H9 (cell line): ENCODE measurements around the gene CRHR2. TPM values are rescaled to one million over a fixed set of nuclear protein-coding genes. Genes with fewer than 3 reads are reported as not detected.
A peak's percentile ranks its signal among the peaks of the same experiment; 100 is the strongest.

Source experiments
- DNase-seq: peaks from one replicate; pipeline ENCODE4 v3.0.0-alpha.2; 2017
- H2AFZ ChIP-seq: one replicate; pipeline ENCODE4 v1.6.1; 2013; ENCODE audit warnings: mild to moderate bottlenecking, low read length, control low read depth, moderate library complexity
- H2AK5ac ChIP-seq: 2 replicates; pipeline ENCODE4 v1.6.1; 2013; ENCODE audit warnings: low read length, control low read depth, mixed read lengths; ENCODE audit not compliant: insufficient read length
- H2BK120ac ChIP-seq: one replicate; pipeline ENCODE4 v1.6.1; 2013; ENCODE audit warnings: low read depth, mild to moderate bottlenecking, low read length, control low read depth, inconsistent platforms; ENCODE audit not compliant: poor library complexity, severe bottlenecking
- H2BK12ac ChIP-seq: 2 replicates; pipeline ENCODE4 v1.6.1; 2013; ENCODE audit warnings: low read length, control low read depth, mixed read lengths, low read depth; ENCODE audit not compliant: insufficient read length
- H2BK15ac ChIP-seq: 2 replicates; pipeline ENCODE4 v1.6.1; 2013; ENCODE audit warnings: low read depth, low read length, control low read depth
- H2BK20ac ChIP-seq: one replicate; pipeline ENCODE4 v1.6.1; 2013; ENCODE audit warnings: low read depth, mild to moderate bottlenecking, low read length, control low read depth, inconsistent platforms; ENCODE audit not compliant: poor library complexity, severe bottlenecking
- H2BK5ac ChIP-seq: 2 replicates; pipeline ENCODE4 v1.6.1; 2013; ENCODE audit warnings: low read length, control low read depth, mixed read lengths; ENCODE audit not compliant: insufficient read length
- H3K14ac ChIP-seq: 2 replicates; pipeline ENCODE4 v1.6.1; 2013; ENCODE audit warnings: low read length, control low read depth; ENCODE audit not compliant: insufficient read depth
- H3K18ac ChIP-seq: 2 replicates; pipeline ENCODE4 v1.6.1; 2013; ENCODE audit warnings: low read depth, mild to moderate bottlenecking, mixed read lengths, low read length, control low read depth; ENCODE audit not compliant: insufficient read length
- H3K23ac ChIP-seq: 2 replicates; pipeline ENCODE4 v1.6.1; 2013; ENCODE audit warnings: low read length, control low read depth, mixed read lengths, low read depth; ENCODE audit not compliant: insufficient read length
- H3K23me2 ChIP-seq: 2 replicates; pipeline ENCODE4 v1.6.1; 2013; ENCODE audit warnings: low read depth, mild to moderate bottlenecking, mixed read lengths, low read length, control low read depth; ENCODE audit not compliant: insufficient read length, poor library complexity, severe bottlenecking
- H3K27ac ChIP-seq: 2 replicates; pipeline ENCODE4 v1.5.1; 2013; ENCODE audit warnings: low read length, control low read depth, mixed read lengths, low read depth; ENCODE audit not compliant: insufficient read length
- H3K27me3 ChIP-seq: 2 replicates; pipeline ENCODE4 v1.6.1; 2013; ENCODE audit warnings: low read length, control low read depth, inconsistent platforms; ENCODE audit not compliant: insufficient read depth
- H3K4ac ChIP-seq: 2 replicates; pipeline ENCODE4 v1.6.1; 2013; ENCODE audit warnings: low read depth, mild to moderate bottlenecking, control low read depth, inconsistent platforms, low read length, moderate library complexity
- H3K4me1 ChIP-seq: 2 replicates; pipeline ENCODE4 v1.6.1; 2013; ENCODE audit warnings: low read length, control low read depth, inconsistent platforms; ENCODE audit not compliant: insufficient read depth
- H3K4me2 ChIP-seq: 2 replicates; pipeline ENCODE4 v1.6.1; 2013; ENCODE audit warnings: low read length, control low read depth, mixed read lengths; ENCODE audit not compliant: insufficient read length, insufficient read depth
- H3K56ac ChIP-seq: 2 replicates; pipeline ENCODE4 v1.6.1; 2013; ENCODE audit warnings: low read depth, mild to moderate bottlenecking, mixed read lengths, low read length, control low read depth; ENCODE audit not compliant: insufficient read length
- H3K79me1 ChIP-seq: 2 replicates; pipeline ENCODE4 v1.6.1; 2013; ENCODE audit warnings: low read depth, mild to moderate bottlenecking, moderate library complexity, low read length, control low read depth, inconsistent platforms; ENCODE audit not compliant: insufficient read depth, poor library complexity, severe bottlenecking
- H3K79me2 ChIP-seq: 2 replicates; pipeline ENCODE4 v1.6.1; 2013; ENCODE audit warnings: low read length, control low read depth, inconsistent platforms; ENCODE audit not compliant: insufficient read depth
- H3K9ac ChIP-seq: 2 replicates; pipeline ENCODE4 v1.6.1; 2013; ENCODE audit warnings: low read length, control low read depth, mixed read lengths; ENCODE audit not compliant: insufficient read length; ENCODE audit errors: extremely low read depth
- H3K9me3 ChIP-seq: one replicate; pipeline ENCODE4 v1.6.1; 2013; ENCODE audit warnings: low read depth, low read length, inconsistent platforms; ENCODE audit not compliant: control insufficient read depth
- H3T11ph ChIP-seq: one replicate; pipeline ENCODE4 v1.6.1; 2013; ENCODE audit warnings: mild to moderate bottlenecking, low read length, control low read depth, inconsistent platforms
- H4K20me1 ChIP-seq: one replicate; pipeline ENCODE4 v1.6.1; 2013; ENCODE audit not compliant: control insufficient read depth, insufficient read length, insufficient read depth
- H4K5ac ChIP-seq: 2 replicates; pipeline ENCODE4 v1.6.1; 2013; ENCODE audit warnings: low read depth, mild to moderate bottlenecking, mixed read lengths, low read length, control low read depth; ENCODE audit not compliant: insufficient read length
- H4K8ac ChIP-seq: replicated peaks from 2 replicates; pipeline ENCODE4 v1.6.1; 2013; ENCODE audit warnings: low read length, control low read depth, mixed read lengths, low read depth; ENCODE audit not compliant: insufficient read length
- H4K91ac ChIP-seq: 2 replicates; pipeline ENCODE4 v1.6.1; 2013; ENCODE audit warnings: low read depth, mild to moderate bottlenecking, moderate library complexity, mixed read lengths, low read length, control low read depth; ENCODE audit not compliant: insufficient read length
- H3K27ac Mint-ChIP-seq, 3 experiments: 2 replicates in 2 of 3; 3 replicates in 1 of 3; pipeline ENCODE4 v1.8.0; 2020 to 2021; ENCODE audit warnings: mixed read lengths in 3 of 3, mild to moderate bottlenecking in 1 of 3, moderate library complexity in 1 of 3
- H3K27me3 Mint-ChIP-seq: 2 replicates; pipeline ENCODE4 v1.8.0; 2021; ENCODE audit warnings: low read depth, mild to moderate bottlenecking, moderate library complexity, mixed read lengths
- H3K36me3 Mint-ChIP-seq, 3 experiments: 2 replicates in 2 of 3; 3 replicates in 1 of 3; pipeline ENCODE4 v1.8.0; 2020 to 2021; ENCODE audit warnings: low read depth in 3 of 3, mixed read lengths in 3 of 3; ENCODE audit not compliant: insufficient read depth in 1 of 3
- H3K4me1 Mint-ChIP-seq, 2 experiments: 2 replicates each; pipeline ENCODE4 v1.8.0; 2020; ENCODE audit warnings: mixed read lengths in 2 of 2
- H3K4me3 Mint-ChIP-seq, 2 experiments: 2 replicates in 1 of 2; 3 replicates in 1 of 2; pipeline ENCODE4 v1.8.0; 2020 to 2021; ENCODE audit warnings: mild to moderate bottlenecking in 2 of 2, mixed read lengths in 2 of 2, moderate library complexity in 1 of 2
- H3K9me3 Mint-ChIP-seq, 2 experiments: 2 replicates in 1 of 2; 3 replicates in 1 of 2; pipeline ENCODE4 v1.8.0; 2020; ENCODE audit warnings: mild to moderate bottlenecking in 2 of 2, mixed read lengths in 2 of 2, moderate library complexity in 1 of 2
- WGBS: extraction: QIAGEN DNeasy Blood & Tissue Kit; methylation state at CpG from one replicate; pipeline ENCODE4 v1.1.7; 2013; ENCODE audit warnings: missing lambda C conversion rate, low lambda C conversion rate, mixed read lengths; ENCODE audit not compliant: insufficient read length; ENCODE audit errors: extremely low coverage; 5-methylcytosine and 5-hydroxymethylcytosine counted together
- total RNA-seq: library from RNA; stranded (reverse); gene quantifications from 2 replicates; pipeline ENCODE4 v1.2.1, GENCODE V29; 2021
- TF ChIP-seq, protein P1 (sequence below): fragments of 200-600 bp; sonication (generic); conservative IDR thresholded peaks from 3 replicates; pipeline ENCODE4 v1.8.0; 2021; ENCODE audit warnings: antibody characterized with exemption, mild to moderate bottlenecking

The CRHR2 gene
- total RNA-seq, 1 experiment from 2014 or later = 0.07 TPM

DNA sequence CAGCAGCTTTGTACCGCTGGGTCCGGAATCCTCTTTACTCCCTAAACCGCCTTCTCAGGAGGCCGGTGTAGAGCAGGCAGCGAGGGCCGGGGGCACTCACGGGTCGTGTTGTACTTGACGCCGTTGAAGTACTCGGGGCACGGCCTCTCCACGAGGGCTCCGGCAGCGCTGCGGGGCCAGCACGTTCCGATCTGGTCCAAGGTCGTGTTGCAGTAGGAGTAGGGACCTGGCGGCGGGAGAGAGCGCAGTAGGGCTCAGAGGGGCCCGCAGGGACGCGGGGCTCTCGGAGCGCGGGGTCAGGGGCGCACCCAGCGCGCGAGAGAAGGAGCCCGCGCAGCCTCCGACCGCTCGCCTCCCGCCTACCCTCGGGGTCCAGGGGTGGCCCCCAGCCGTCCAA, 443 bp downstream of the CRHR2 start:
- H2BK120ac ChIP-seq = no peak overlapping the region
- H3K4ac ChIP-seq = no peak overlapping the region
- Mint-ChIP-seq H3K27me3 (peaks cover 78% of the 10 kb centered on the region), H3K4me1 (peaks cover 38 to 44% of the 10 kb centered on the region in 2 experiments), H3K36me3 (no peaks in the 10 kb centered on the region; a peak in 1 of 7 replicates), H3K4me3 (peak overlapping the region; percentile 62 to 91), H3K9me3 (no peaks in the 10 kb centered on the region; a peak in 1 of 5 replicates), H3K27ac (no peak overlapping the region; a peak in 2 of 7 replicates)
- no peak overlapping the region for H2AK5ac ChIP-seq
- TF ChIP-seq, protein P1, sequence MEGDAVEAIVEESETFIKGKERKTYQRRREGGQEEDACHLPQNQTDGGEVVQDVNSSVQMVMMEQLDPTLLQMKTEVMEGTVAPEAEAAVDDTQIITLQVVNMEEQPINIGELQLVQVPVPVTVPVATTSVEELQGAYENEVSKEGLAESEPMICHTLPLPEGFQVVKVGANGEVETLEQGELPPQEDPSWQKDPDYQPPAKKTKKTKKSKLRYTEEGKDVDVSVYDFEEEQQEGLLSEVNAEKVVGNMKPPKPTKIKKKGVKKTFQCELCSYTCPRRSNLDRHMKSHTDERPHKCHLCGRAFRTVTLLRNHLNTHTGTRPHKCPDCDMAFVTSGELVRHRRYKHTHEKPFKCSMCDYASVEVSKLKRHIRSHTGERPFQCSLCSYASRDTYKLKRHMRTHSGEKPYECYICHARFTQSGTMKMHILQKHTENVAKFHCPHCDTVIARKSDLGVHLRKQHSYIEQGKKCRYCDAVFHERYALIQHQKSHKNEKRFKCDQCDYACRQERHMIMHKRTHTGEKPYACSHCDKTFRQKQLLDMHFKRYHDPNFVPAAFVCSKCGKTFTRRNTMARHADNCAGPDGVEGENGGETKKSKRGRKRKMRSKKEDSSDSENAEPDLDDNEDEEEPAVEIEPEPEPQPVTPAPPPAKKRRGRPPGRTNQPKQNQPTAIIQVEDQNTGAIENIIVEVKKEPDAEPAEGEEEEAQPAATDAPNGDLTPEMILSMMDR = no peak
- H3K79me2 ChIP-seq = no peaks in the 10 kb centered on the region
- no peak overlapping the region for H2BK5ac ChIP-seq
- H3T11ph ChIP-seq = no peak overlapping the region
- no peak overlapping the region for H2BK15ac ChIP-seq
- no peak overlapping the region for H4K91ac ChIP-seq
- H3K56ac ChIP-seq = no peak overlapping the region
- H3K23ac ChIP-seq = no peak overlapping the region
- no peak overlapping the region for H4K5ac ChIP-seq
- H3K4me2 ChIP-seq = peak overlapping the region; percentile 73
- H3K79me1 ChIP-seq = no peaks in the 10 kb centered on the region
- WGBS = no CpG with 5 or more reads among the region's 40 CpGs
- H3K23me2 ChIP-seq = peaks cover 14% of the 10 kb centered on the region
- no peak overlapping the region for H2BK20ac ChIP-seq
- no peak overlapping the region for H3K9ac ChIP-seq
- peaks cover 7% of the 10 kb centered on the region; the same call in 1 of the 2 replicates for H3K4me1 ChIP-seq
- H3K9me3 ChIP-seq = no peaks in the 10 kb centered on the region
- H3K27ac ChIP-seq = no peak overlapping the region
- H3K27me3 ChIP-seq = peaks cover 6% of the 10 kb centered on the region; the same call in 1 of the 2 replicates
- H4K8ac ChIP-seq = no peak overlapping the region
- no peak overlapping the region for H3K14ac ChIP-seq
- peaks cover 3% of the 10 kb centered on the region for H4K20me1 ChIP-seq
- H3K18ac ChIP-seq = no peak overlapping the region
- DNase-seq = peak; percentile 43
- H2AFZ ChIP-seq = no peak overlapping the region
- no peak overlapping the region for H2BK12ac ChIP-seq
